Lower leg skin (tissue), 4 donors: ENCODE results near the gene GDPD4. TPM values are rescaled to one million over a fixed set of nuclear protein-coding genes. Genes with fewer than 3 reads are reported as not detected.

ENCODE experiments used
- DNase-seq, 2 donors: peaks; one replicate each; pipeline ENCODE4 v3.0.0-alpha.2; 2019; ENCODE audit warnings: low spot score in 2 of 2
- H3K4me3 ChIP-seq: fragments of 200-600 bp; sonication (generic); 2 replicates; pipeline ENCODE4 v1.5.1; 2017; ENCODE audit warnings: mild to moderate bottlenecking, low read depth; ENCODE audit not compliant: poor library complexity, severe bottlenecking
- POLR2A ChIP-seq, 2 donors: fragments of 450-650 bp; IDR thresholded peaks; one replicate each; pipeline ENCODE4 v1.6.1; 2016 to 2017; ENCODE audit warnings: antibody characterized with exemption in 2 of 2, mild to moderate bottlenecking in 1 of 2, moderate library complexity in 1 of 2
- WGBS, 2 donors: methylation state at CpG; one replicate each; pipeline ENCODE4 v1.1.5; 2018; 5-methylcytosine and 5-hydroxymethylcytosine counted together
- intact Hi-C: fragments of 100-400 bp; cut with DNase I; formaldehyde crosslinking; loops from one replicate; pipeline ENCODE4 v1.15.0; 2023; ENCODE audit warnings: low total_unique reads
- total RNA-seq, 4 donors: library from RNA; depleted of rRNA; stranded (reverse); fragments of >200 nt; gene quantifications; one replicate each; pipeline ENCODE4 v1.1.0, GENCODE V29; 2016
- TF ChIP-seq, protein P1 (sequence below), 3 donors: fragments of 450-650 bp; IDR thresholded peaks; one replicate each; pipeline ENCODE4 v1.5.1; 2016; ENCODE audit warnings: antibody characterized with exemption in 3 of 3, mild to moderate bottlenecking in 3 of 3, moderate library complexity in 2 of 3

Gene GDPD4
- total RNA-seq, 4 donors from 2014 or later = not detected

DNA sequence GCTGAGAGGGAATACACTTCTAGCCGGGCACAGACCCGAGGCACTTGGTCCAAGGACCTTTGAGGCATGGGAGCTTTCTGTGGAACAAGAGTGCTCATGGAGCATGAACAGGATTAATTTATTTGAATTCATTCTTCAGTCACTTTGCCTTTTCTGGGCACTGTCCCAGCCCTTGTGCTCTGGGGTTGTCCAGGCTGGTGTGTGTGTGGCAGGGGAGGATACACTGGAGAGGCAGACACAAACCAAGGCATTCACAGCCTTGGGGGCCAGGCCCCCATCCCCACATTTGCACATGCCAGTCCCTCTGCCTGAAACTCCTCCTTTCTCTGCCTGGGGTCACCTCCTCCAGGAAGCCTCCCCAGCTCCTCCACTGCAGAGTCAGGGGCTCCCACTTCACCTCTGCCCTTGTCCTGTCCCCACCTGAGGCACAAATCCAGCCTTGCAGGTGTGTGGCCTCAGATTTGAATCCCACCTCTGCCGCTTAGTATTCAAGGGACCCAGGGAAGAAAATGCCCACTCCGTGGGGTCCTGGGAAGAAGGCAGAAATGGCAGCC lies 118.0 kb downstream of the GDPD4 start:
- intact Hi-C loops = no loop called here
- TF ChIP-seq, protein P1, sequence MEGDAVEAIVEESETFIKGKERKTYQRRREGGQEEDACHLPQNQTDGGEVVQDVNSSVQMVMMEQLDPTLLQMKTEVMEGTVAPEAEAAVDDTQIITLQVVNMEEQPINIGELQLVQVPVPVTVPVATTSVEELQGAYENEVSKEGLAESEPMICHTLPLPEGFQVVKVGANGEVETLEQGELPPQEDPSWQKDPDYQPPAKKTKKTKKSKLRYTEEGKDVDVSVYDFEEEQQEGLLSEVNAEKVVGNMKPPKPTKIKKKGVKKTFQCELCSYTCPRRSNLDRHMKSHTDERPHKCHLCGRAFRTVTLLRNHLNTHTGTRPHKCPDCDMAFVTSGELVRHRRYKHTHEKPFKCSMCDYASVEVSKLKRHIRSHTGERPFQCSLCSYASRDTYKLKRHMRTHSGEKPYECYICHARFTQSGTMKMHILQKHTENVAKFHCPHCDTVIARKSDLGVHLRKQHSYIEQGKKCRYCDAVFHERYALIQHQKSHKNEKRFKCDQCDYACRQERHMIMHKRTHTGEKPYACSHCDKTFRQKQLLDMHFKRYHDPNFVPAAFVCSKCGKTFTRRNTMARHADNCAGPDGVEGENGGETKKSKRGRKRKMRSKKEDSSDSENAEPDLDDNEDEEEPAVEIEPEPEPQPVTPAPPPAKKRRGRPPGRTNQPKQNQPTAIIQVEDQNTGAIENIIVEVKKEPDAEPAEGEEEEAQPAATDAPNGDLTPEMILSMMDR (IDR thresholded peaks at IDR 0.05) = no peak
- no peak for TF ChIP-seq POLR2A (IDR thresholded peaks at IDR 0.05)
- no peak for DNase-seq
- H3K4me3 ChIP-seq = no peak overlapping the region
- 87 to 88% methylated on average over 4 of the region's 4 CpGs for WGBS, 2 donors

DNA sequence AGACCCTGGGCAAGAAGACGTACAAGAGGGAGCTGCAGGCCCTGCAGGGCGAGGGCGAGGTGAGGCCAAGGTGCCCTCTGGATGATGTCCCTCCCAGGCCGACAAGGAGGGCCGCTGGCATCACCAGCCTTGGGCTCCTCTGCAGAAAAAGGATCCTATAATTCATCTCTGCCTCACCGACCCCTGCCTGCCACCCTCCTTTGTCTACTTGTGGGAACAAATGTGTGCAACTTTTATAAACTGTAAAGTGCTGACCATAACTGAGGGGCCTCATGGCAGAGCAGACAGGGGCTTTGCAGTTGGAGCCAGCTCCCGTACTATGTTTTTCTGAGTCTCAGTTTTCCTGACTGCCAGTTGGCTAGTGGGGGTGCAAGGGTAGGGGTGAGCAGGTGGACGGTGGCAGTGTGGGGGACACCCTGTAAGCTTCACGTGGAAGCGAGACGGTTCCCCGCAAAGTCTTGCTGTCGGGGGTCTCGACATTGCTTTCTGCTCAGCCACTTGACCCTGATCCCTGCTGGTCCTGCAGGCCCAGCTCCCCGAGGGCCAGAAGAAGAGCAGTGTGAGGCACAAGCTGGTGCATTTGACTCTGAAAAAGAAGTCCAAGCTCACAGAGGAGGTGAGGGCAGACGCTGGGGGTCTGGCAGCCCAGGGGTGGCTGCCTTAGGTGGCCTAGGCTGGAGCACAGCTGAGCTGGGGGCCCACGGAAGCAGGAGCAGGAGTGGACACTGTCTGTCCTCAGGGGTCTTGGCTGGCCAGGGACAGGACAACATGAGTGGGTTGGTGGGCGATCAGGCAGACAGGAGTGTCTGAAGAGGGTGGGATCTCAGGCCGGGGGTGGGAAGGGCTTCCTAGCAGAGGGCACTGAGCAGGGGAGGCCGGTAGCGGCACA lies 118.7 kb downstream of the GDPD4 start:
- H3K4me3 ChIP-seq = no peak overlapping the region
- 87 to 91% methylated on average over 17 to 21 of the region's 21 CpGs for WGBS, 2 donors
- intact Hi-C loops = no loop called here
- no peak for TF ChIP-seq POLR2A (IDR thresholded peaks at IDR 0.05)
- TF ChIP-seq, protein P1 (IDR thresholded peaks at IDR 0.05) = no peak
- DNase-seq = no peak

GRCh38 chr11:77181799-77182541 lies 119.5 kb downstream of the GDPD4 start:
- TF ChIP-seq, protein P1 (IDR thresholded peaks at IDR 0.05) = no peak
- no peak for TF ChIP-seq POLR2A (IDR thresholded peaks at IDR 0.05)
- no peak for DNase-seq
- no peak overlapping the region for H3K4me3 ChIP-seq
- intact Hi-C loops = no loop called here
- WGBS, 2 donors = 89% methylated on average over 22 of the region's 22 CpGs

DNA sequence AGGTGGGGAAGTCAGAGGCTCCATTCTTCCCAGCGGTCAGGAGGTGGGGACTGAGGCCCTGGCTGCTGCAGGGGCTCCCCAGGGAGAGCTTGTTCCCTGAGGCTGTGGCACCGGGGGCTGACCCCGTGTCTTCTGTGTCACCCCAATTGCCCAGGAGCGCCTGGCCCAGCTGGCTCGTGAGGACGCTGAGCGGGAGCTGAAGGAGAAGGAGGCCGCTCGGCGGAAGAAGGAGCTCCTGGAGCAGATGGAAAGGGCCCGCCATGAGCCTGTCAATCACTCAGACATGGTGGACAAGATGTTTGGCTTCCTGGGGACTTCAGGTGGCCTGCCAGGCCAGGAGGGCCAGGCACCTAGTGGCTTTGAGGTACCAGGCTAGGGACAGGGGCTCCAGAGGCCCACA lies 120.3 kb downstream of the GDPD4 start:
- TF ChIP-seq POLR2A (IDR thresholded peaks at IDR 0.05) = no peak
- intact Hi-C loops = no loop called here
- 93 to 97% methylated on average over 11 of the region's 11 CpGs for WGBS, 2 donors
- no peak overlapping the region for H3K4me3 ChIP-seq
- no peak for DNase-seq

GRCh38 chr11:77180346-77180745 lies 121.1 kb downstream of the GDPD4 start:
- intact Hi-C loops = no loop called here
- DNase-seq = no peak
- 88 to 89% methylated on average over 11 of the region's 11 CpGs for WGBS, 2 donors
- TF ChIP-seq POLR2A (IDR thresholded peaks at IDR 0.05) = no peak
- TF ChIP-seq, protein P1 (IDR thresholded peaks at IDR 0.05) = no peak
- H3K4me3 ChIP-seq = no peak overlapping the region

DNA sequence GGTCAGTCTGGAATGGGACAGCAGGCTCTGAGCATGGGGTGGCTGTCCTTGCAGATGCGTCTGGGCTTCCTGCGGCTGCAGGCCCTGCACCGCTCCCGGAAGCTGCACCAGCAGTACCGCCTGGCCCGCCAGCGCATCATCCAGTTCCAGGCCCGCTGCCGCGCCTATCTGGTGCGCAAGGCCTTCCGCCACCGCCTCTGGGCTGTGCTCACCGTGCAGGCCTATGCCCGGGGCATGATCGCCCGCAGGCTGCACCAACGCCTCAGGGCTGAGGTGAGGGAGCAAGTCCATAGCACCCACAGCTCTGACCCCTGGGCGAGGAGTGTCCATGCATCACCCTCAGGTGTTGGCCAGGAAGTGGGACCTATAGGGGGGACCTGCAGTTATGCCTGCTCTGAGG lies 121.8 kb downstream of the GDPD4 start:
- intact Hi-C loops = no loop called here
- WGBS, 2 donors = 93 to 96% methylated on average over 17 to 19 of the region's 19 CpGs
- DNase-seq = no peak
- no peak for TF ChIP-seq POLR2A (IDR thresholded peaks at IDR 0.05)
- TF ChIP-seq, protein P1 (IDR thresholded peaks at IDR 0.05) = no peak
- H3K4me3 ChIP-seq = no peak overlapping the region
